D341Med (cell line): ENCODE results near the gene MEN1.

Experiments used
- DNase-seq: peaks from one replicate; pipeline ENCODE4 v3.0.0; 2012; ENCODE audit warnings: low spot score

Gene MEN1

GRCh38 chr11:64762277-64762673, 48.1 kb downstream of the MEN1 start:
- DNase-seq, result peak; percentile 32

GRCh38 chr11:64760759-64761420, 49.5 kb downstream of the MEN1 start:
- DNase-seq, result peak; percentile 26

- peak; percentile 65 for DNase-seq
These were observed 50.3 kb downstream of the MEN1 start, which contains the start of gene PYGM for GRCh38 chr11:64759722-64760719. Gene PYGM, minus strand, starts transcription at chr11:64759974. Its CDS starts 76 bp downstream, at chr11:64759898.

- DNase-seq, result peak; percentile 29
These were observed 51.1 kb downstream of the MEN1 start for GRCh38 chr11:64759131-64759721.

GRCh38 chr11:64758330-64759079, 51.8 kb downstream of the MEN1 start:
- peak; percentile 28 for DNase-seq

- peak; percentile 22 for DNase-seq
These were observed 52.6 kb downstream of the MEN1 start for GRCh38 chr11:64757549-64758329.

GRCh38 chr11:64755681-64756361, 54.5 kb downstream of the MEN1 start:
- peak; percentile 21 for DNase-seq

- no peak for DNase-seq
These were observed 55.3 kb downstream of the MEN1 start for GRCh38 chr11:64754919-64755662.

- no peak for DNase-seq
These were observed 56.0 kb downstream of the MEN1 start for GRCh38 chr11:64754124-64754918.
